Karpas-422 (cell line): ENCODE results near the gene ADPRM. TPM values are rescaled to one million over a fixed set of nuclear protein-coding genes. Genes with fewer than 3 reads are reported as not detected.

ENCODE experiments used
- DNase-seq: peaks from one replicate; pipeline ENCODE4 v3.0.0-alpha.2; 2015
- H2AFZ ChIP-seq: fragments of 200-600 bp; sonication (generic); 2 replicates; pipeline ENCODE4 v1.6.1; 2014; ENCODE audit warnings: antibody characterized with exemption, low read length, mixed read lengths
- H3K27ac ChIP-seq: fragments of 200-600 bp; sonication (generic); 2 replicates; pipeline ENCODE4 v1.5.1; 2014; ENCODE audit warnings: mild to moderate bottlenecking, low read length, moderate library complexity
- H3K27me3 ChIP-seq: fragments of 200-600 bp; sonication (generic); 2 replicates; pipeline ENCODE4 v1.6.1; 2014; ENCODE audit warnings: low read length, mixed read lengths
- H3K36me3 ChIP-seq: fragments of 200-600 bp; sonication (generic); 2 replicates; pipeline ENCODE4 v1.6.1; 2014; ENCODE audit warnings: low read length, mixed read lengths; ENCODE audit not compliant: insufficient read depth
- H3K4me1 ChIP-seq: fragments of 200-600 bp; sonication (generic); 2 replicates; pipeline ENCODE4 v1.6.1; 2014; ENCODE audit warnings: mild to moderate bottlenecking, low read length, mixed read lengths
- H3K4me2 ChIP-seq: fragments of 200-600 bp; sonication (generic); 2 replicates; pipeline ENCODE4 v1.6.1; 2014; ENCODE audit warnings: low read length, low read depth, mild to moderate bottlenecking; ENCODE audit not compliant: poor library complexity, severe bottlenecking
- H3K4me3 ChIP-seq: fragments of 200-600 bp; sonication (generic); 2 replicates; pipeline ENCODE4 v1.5.1; 2014; ENCODE audit warnings: mild to moderate bottlenecking, antibody characterized with exemption, low read length, mixed read lengths
- H3K79me2 ChIP-seq: fragments of 200-600 bp; sonication (generic); 2 replicates; pipeline ENCODE4 v1.6.1; 2014; ENCODE audit warnings: mild to moderate bottlenecking, low read length, mixed read lengths
- H3K9ac ChIP-seq: fragments of 200-600 bp; sonication (generic); 2 replicates; pipeline ENCODE4 v1.6.0; 2014; ENCODE audit warnings: low read length
- H3K9me2 ChIP-seq: fragments of 200-600 bp; sonication (generic), shearing (Covaris generic); replicated peaks from 2 replicates; pipeline ENCODE4 v1.6.0; 2014; ENCODE audit warnings: mild to moderate bottlenecking, low read length, moderate library complexity; ENCODE audit not compliant: insufficient read depth
- H3K9me3 ChIP-seq: fragments of 300-700, 200-600 bp; sonication (generic); 2 replicates; pipeline ENCODE4 v1.6.1; 2014; ENCODE audit warnings: low read length, mixed read lengths
- H4K20me1 ChIP-seq: fragments of 200-600 bp; sonication (generic); 2 replicates; pipeline ENCODE4 v1.6.1; 2014; ENCODE audit warnings: mild to moderate bottlenecking, antibody characterized with exemption, low read length, low read depth; ENCODE audit not compliant: insufficient read depth
- total RNA-seq: library from RNA; depleted of rRNA; stranded (reverse); fragments of >200 nt; shearing (Covaris generic); gene quantifications from 2 replicates; pipeline ENCODE4 v1.2.3, GENCODE V29; 2014; ENCODE audit warnings: low replicate concordance; rRNA removed

ADPRM gene
- total RNA-seq, 1 experiment from 2014 or later: 7.8 TPM

GRCh38 chr17:10756619-10757018, 59.2 kb downstream of the ADPRM start:
- Histone ChIP-seq H4K20me1 (no peaks in the 10 kb centered on the region), H3K4me2 (no peak overlapping the region), H3K9ac (no peak overlapping the region), H3K27ac (no peak overlapping the region), H3K4me1 (no peaks in the 10 kb centered on the region), H3K9me3 (no peaks in the 10 kb centered on the region), H3K36me3 (no peaks in the 10 kb centered on the region), H2AFZ (no peak overlapping the region), H3K4me3 (no peak overlapping the region), H3K9me2 (no peaks in the 10 kb centered on the region), H3K79me2 (no peaks in the 10 kb centered on the region), H3K27me3 (no peaks in the 10 kb centered on the region)
- peak; percentile 9 for DNase-seq

- no peaks in the 10 kb centered on the region for H3K4me1 ChIP-seq
- no peaks in the 10 kb centered on the region for H4K20me1 ChIP-seq
- no peaks in the 10 kb centered on the region for H3K79me2 ChIP-seq
- no peaks in the 10 kb centered on the region for H3K36me3 ChIP-seq
- H2AFZ ChIP-seq: no peak overlapping the region
- no peak overlapping the region for H3K27ac ChIP-seq
- H3K9me2 ChIP-seq: no peaks in the 10 kb centered on the region
- H3K4me3 ChIP-seq: no peak overlapping the region
- no peak overlapping the region for H3K4me2 ChIP-seq
- H3K9me3 ChIP-seq: no peaks in the 10 kb centered on the region
- H3K27me3 ChIP-seq: no peaks in the 10 kb centered on the region
- peak; percentile 32 for DNase-seq
- no peak overlapping the region for H3K9ac ChIP-seq
Observed at GRCh38 chr17:10757067-10757466, 59.7 kb downstream of the ADPRM start.

GRCh38 chr17:10757647-10758046, 60.3 kb downstream of the ADPRM start:
- Histone ChIP-seq H3K4me1 (no peaks in the 10 kb centered on the region), H3K27me3 (no peaks in the 10 kb centered on the region), H3K4me3 (no peak overlapping the region), H3K36me3 (no peaks in the 10 kb centered on the region), H3K27ac (no peak overlapping the region), H3K9me3 (no peaks in the 10 kb centered on the region), H3K9me2 (no peaks in the 10 kb centered on the region), H2AFZ (no peak overlapping the region), H3K79me2 (no peaks in the 10 kb centered on the region), H3K4me2 (no peak overlapping the region), H4K20me1 (no peaks in the 10 kb centered on the region), H3K9ac (no peak overlapping the region)
- DNase-seq: peak; percentile 37

- H4K20me1 ChIP-seq: no peaks in the 10 kb centered on the region
- no peak overlapping the region for H2AFZ ChIP-seq
- no peak overlapping the region for H3K9ac ChIP-seq
Observed at GRCh38 chr17:10758062-10758461, 60.7 kb downstream of the ADPRM start.

More at GRCh38 chr17:10758062-10758461, 60.7 kb downstream of the ADPRM start:
- no peaks in the 10 kb centered on the region for H3K27me3 ChIP-seq
- H3K9me2 ChIP-seq: no peaks in the 10 kb centered on the region
- no peak overlapping the region for H3K4me3 ChIP-seq
- H3K27ac ChIP-seq: no peak overlapping the region
- no peaks in the 10 kb centered on the region for H3K36me3 ChIP-seq
- H3K9me3 ChIP-seq: no peaks in the 10 kb centered on the region
- no peaks in the 10 kb centered on the region for H3K4me1 ChIP-seq
- H3K4me2 ChIP-seq: no peak overlapping the region
- no peaks in the 10 kb centered on the region for H3K79me2 ChIP-seq
- DNase-seq: peak; percentile 23

Other genes starting within 250 kb of the ADPRM start
- gene MYH4, start 228.0 kb upstream of the ADPRM start, total RNA-seq: not detected in 2 replicates
- not detected in 2 replicates for gene MYH1, start 179.1 kb upstream of the ADPRM start, total RNA-seq
- not detected in 2 replicates for gene MYH2, start 147.9 kb upstream of the ADPRM start, total RNA-seq
- gene MYH3, start 40.3 kb upstream of the ADPRM start, total RNA-seq: 1.0 and 1.7 TPM in 2 replicates
- 39.7 and 51.5 TPM in 2 replicates for gene SCO1, start 61 bp upstream of the ADPRM start, total RNA-seq
- gene TMEM220, start 32.4 kb downstream of the ADPRM start, total RNA-seq: not detected in 2 replicates
- gene TMEM238L, start 106.5 kb downstream of the ADPRM start, total RNA-seq: not detected in 2 replicates
- gene PIRT, start 140.5 kb downstream of the ADPRM start, total RNA-seq: not detected in 2 replicates